ENCODE results near the gene ZFPM1. TPM values are rescaled to one million over a fixed set of nuclear protein-coding genes. Genes with fewer than 3 reads are reported as not detected.

ZFPM1 gene
- total and polyA plus RNA-seq, 2 experiments from 2014 or later: 0.53 to 2.2 TPM

DNA sequence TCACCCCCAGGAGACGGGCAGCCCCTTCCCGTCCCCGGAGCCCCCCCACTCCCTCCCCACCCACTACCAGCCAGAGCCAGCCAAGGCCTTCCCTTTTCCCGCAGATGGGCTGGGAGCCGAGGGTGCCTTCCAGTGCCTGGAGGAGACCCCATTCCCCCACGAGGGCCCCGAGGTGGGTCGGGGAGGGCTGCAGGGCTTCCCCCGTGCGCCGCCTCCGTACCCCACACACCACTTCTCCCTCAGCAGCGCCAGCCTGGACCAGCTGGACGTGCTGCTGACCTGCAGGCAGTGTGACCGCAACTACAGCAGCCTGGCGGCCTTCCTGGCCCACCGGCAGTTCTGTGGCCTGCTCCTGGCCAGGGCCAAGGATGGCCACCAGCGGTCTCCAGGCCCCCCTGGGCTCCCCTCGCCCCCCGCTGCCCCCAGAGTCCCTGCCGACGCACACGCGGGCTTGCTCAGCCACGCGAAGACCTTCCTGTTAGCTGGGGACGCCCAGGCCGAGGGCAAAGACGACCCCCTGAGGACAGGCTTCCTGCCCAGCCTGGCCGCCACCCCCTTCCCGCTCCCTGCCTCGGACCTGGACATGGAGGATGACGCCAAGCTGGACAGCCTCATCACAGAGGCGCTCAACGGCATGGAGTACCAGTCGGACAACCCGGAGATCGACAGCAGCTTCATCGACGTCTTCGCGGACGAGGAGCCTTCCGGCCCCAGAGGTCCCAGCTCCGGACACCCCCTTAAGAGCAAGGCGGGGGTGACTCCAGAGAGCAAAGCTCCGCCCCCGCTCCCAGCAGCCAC is 23.5 kb upstream of the ZFPM1 start:
- Histone ChIP-seq H2AFZ (no peak overlapping the region), H4K20me1 (replicated peaks; ENCODE audit: insufficient read depth) (no peaks in the 10 kb centered on the region), H3K27ac (ENCODE audit: low read depth) (no peak overlapping the region), H3K4me1 (ENCODE audit: insufficient read depth) (no peaks in the 10 kb centered on the region), H3K79me2 (replicated peaks; ENCODE audit: insufficient read depth) (no peaks in the 10 kb centered on the region), H3K4me3 (no peak overlapping the region), H3F3A (replicated peaks; ENCODE audit: low read depth) (no peaks in the 10 kb centered on the region), H3K27me3 (ENCODE audit: insufficient read depth) (no peaks in the 10 kb centered on the region), H3K9me2 (ENCODE audit: insufficient read depth) (no peaks in the 10 kb centered on the region), H3K4me2 (no peak overlapping the region), H3K36me3 (ENCODE audit: insufficient read depth) (no peaks in the 10 kb centered on the region)
- TF ChIP-seq, protein P1, sequence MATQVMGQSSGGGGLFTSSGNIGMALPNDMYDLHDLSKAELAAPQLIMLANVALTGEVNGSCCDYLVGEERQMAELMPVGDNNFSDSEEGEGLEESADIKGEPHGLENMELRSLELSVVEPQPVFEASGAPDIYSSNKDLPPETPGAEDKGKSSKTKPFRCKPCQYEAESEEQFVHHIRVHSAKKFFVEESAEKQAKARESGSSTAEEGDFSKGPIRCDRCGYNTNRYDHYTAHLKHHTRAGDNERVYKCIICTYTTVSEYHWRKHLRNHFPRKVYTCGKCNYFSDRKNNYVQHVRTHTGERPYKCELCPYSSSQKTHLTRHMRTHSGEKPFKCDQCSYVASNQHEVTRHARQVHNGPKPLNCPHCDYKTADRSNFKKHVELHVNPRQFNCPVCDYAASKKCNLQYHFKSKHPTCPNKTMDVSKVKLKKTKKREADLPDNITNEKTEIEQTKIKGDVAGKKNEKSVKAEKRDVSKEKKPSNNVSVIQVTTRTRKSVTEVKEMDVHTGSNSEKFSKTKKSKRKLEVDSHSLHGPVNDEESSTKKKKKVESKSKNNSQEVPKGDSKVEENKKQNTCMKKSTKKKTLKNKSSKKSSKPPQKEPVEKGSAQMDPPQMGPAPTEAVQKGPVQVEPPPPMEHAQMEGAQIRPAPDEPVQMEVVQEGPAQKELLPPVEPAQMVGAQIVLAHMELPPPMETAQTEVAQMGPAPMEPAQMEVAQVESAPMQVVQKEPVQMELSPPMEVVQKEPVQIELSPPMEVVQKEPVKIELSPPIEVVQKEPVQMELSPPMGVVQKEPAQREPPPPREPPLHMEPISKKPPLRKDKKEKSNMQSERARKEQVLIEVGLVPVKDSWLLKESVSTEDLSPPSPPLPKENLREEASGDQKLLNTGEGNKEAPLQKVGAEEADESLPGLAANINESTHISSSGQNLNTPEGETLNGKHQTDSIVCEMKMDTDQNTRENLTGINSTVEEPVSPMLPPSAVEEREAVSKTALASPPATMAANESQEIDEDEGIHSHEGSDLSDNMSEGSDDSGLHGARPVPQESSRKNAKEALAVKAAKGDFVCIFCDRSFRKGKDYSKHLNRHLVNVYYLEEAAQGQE (IDR thresholded peaks at IDR 0.05; ENCODE audit: unreplicated experiment): no peak
- TF ChIP-seq CTCF (conservative IDR thresholded peaks at IDR 0.05; ENCODE audit: low read depth in 2 of 2) (no peak), ZNF114 (CRISPR knock-in tag; IDR thresholded peaks at IDR 0.05) (no peak), ZNF331 (CRISPR knock-in tag; IDR thresholded peaks at IDR 0.05; ENCODE audit: low read depth) (no peak), NANOG (IDR thresholded peaks at IDR 0.05; ENCODE audit: borderline replicate concordance) (no peak)
- TF ChIP-seq, protein P2, sequence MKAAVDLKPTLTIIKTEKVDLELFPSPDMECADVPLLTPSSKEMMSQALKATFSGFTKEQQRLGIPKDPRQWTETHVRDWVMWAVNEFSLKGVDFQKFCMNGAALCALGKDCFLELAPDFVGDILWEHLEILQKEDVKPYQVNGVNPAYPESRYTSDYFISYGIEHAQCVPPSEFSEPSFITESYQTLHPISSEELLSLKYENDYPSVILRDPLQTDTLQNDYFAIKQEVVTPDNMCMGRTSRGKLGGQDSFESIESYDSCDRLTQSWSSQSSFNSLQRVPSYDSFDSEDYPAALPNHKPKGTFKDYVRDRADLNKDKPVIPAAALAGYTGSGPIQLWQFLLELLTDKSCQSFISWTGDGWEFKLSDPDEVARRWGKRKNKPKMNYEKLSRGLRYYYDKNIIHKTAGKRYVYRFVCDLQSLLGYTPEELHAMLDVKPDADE (IDR thresholded peaks at IDR 0.05): no peak
- Mint-ChIP-seq H3K4me1 (peaks cover 2% of the 10 kb centered on the region; the same call in 2 of the 3 replicates), H3K4me3 (peak overlapping the region; percentile 62), H3K27ac (no peak overlapping the region), H3K27me3 (ENCODE audit: insufficient read depth, low read depth, poor library complexity) (peaks cover 15% of the 10 kb centered on the region), H3K9me3 (no peaks in the 10 kb centered on the region), H3K36me3 (ENCODE audit: low read depth) (no peaks in the 10 kb centered on the region)
- ATAC-seq: no peak
- DNase-seq (ENCODE audit: low spot score): no peak

GRCh38 chr16:88430185-88430523 is 22.9 kb upstream of the ZFPM1 start:
- peak overlapping the region; percentile 62; the same call in 2 of the 3 replicates for H3K4me3 Mint-ChIP-seq
- H3K27me3 Mint-ChIP-seq (ENCODE audit: insufficient read depth, low read depth, poor library complexity): peaks cover 12% of the 10 kb centered on the region
- Histone ChIP-seq H3K4me2 (no peak overlapping the region; the same call in 1 of the 2 replicates), H3K4me1 (ENCODE audit: insufficient read depth) (no peaks in the 10 kb centered on the region), H3K79me2 (replicated peaks; ENCODE audit: insufficient read depth) (no peaks in the 10 kb centered on the region), H3K36me3 (ENCODE audit: insufficient read depth) (no peaks in the 10 kb centered on the region), H3F3A (replicated peaks; ENCODE audit: low read depth) (no peaks in the 10 kb centered on the region), H3K27ac (ENCODE audit: low read depth) (no peak overlapping the region), H3K4me3 (0 out of 2 replicates have a peak overlapping the region, but pooled peaks have one; percentile 17), H3K27me3 (ENCODE audit: insufficient read depth) (no peaks in the 10 kb centered on the region), H4K20me1 (replicated peaks; ENCODE audit: insufficient read depth) (no peaks in the 10 kb centered on the region), H3K9me2 (ENCODE audit: insufficient read depth) (no peaks in the 10 kb centered on the region), H2AFZ (peak overlapping the region; percentile 43; the same call in 1 of the 2 replicates)
- H3K4me1 Mint-ChIP-seq: peaks cover 2% of the 10 kb centered on the region; the same call in 2 of the 3 replicates
- no peaks in the 10 kb centered on the region for H3K9me3 Mint-ChIP-seq
- no peaks in the 10 kb centered on the region for H3K36me3 Mint-ChIP-seq (ENCODE audit: low read depth)
- ATAC-seq (peak; percentile 29), DNase-seq (ENCODE audit: low spot score) (no peak)
- no peak overlapping the region for H3K27ac Mint-ChIP-seq
- TF ChIP-seq, protein P2 (IDR thresholded peaks at IDR 0.05): no peak
- TF ChIP-seq NANOG (IDR thresholded peaks at IDR 0.05; ENCODE audit: borderline replicate concordance): no peak
- TF ChIP-seq, protein P1 (IDR thresholded peaks at IDR 0.05; ENCODE audit: unreplicated experiment): no peak
- TF ChIP-seq STAT1 (IDR thresholded peaks at IDR 0.05; ENCODE audit: unreplicated experiment): no peak

Data from GM23338 (cell line).